SU-DHL-6 (cell line): Measurements from ENCODE around the gene FBXL16.

Experiments used
- H2AFZ ChIP-seq: fragments of 200-600 bp; sonication (generic); 2 replicates; pipeline ENCODE4 v1.6.1; 2014; ENCODE audit warnings: low read depth, mild to moderate bottlenecking, moderate library complexity, mixed read lengths, antibody characterized with exemption, low read length; ENCODE audit not compliant: severe bottlenecking
- H3F3A ChIP-seq: fragments of 200-600 bp; shearing (Covaris generic); 2 replicates; pipeline ENCODE4 v1.6.0; 2016; ENCODE audit warnings: antibody characterized with exemption, mild to moderate bottlenecking; ENCODE audit not compliant: insufficient read depth
- H3K27ac ChIP-seq: fragments of 200-600 bp; sonication (generic); 2 replicates; pipeline ENCODE4 v1.5.1; 2016; ENCODE audit warnings: low read depth, mild to moderate bottlenecking, low read length, moderate library complexity, mixed read lengths
- H3K27me3 ChIP-seq: fragments of 200-600 bp; sonication (generic), shearing (Covaris generic); 2 replicates; pipeline ENCODE4 v1.6.0; 2014; ENCODE audit warnings: mild to moderate bottlenecking, low read length
- H3K36me3 ChIP-seq: fragments of 200-600 bp; sonication (generic); 2 replicates; pipeline ENCODE4 v1.6.1; 2014; ENCODE audit warnings: mild to moderate bottlenecking, low read length, mixed read lengths
- H3K4me2 ChIP-seq: fragments of 300-600, 200-600 bp; shearing (Covaris generic), sonication (generic); 2 replicates; pipeline ENCODE4 v1.6.0; 2014; ENCODE audit warnings: low read length, low read depth, mild to moderate bottlenecking; ENCODE audit not compliant: poor library complexity, severe bottlenecking
- H3K4me3 ChIP-seq: fragments of 200-600 bp; sonication (generic); 2 replicates; pipeline ENCODE4 v1.5.1; 2014; ENCODE audit warnings: antibody characterized with exemption, low read length, mild to moderate bottlenecking, mixed read lengths; ENCODE audit not compliant: insufficient read depth, poor library complexity, severe bottlenecking
- H3K79me2 ChIP-seq: fragments of 200-600 bp; sonication (generic); 2 replicates; pipeline ENCODE4 v1.6.1; 2014; ENCODE audit warnings: mild to moderate bottlenecking, low read length, moderate library complexity; ENCODE audit not compliant: insufficient read depth
- H3K9ac ChIP-seq: fragments of 200-600 bp; sonication (generic); 2 replicates; pipeline ENCODE4 v1.7.0; 2014; ENCODE audit warnings: mild to moderate bottlenecking, low read length
- H3K9me2 ChIP-seq: fragments of 200-600 bp; sonication (generic); replicated peaks from 2 replicates; pipeline ENCODE4 v1.6.1; 2014; ENCODE audit warnings: low read length; ENCODE audit not compliant: insufficient read depth
- H3K9me3 ChIP-seq: fragments of 200-600 bp; sonication (generic); 2 replicates; pipeline ENCODE4 v1.6.1; 2014; ENCODE audit warnings: low read length, mixed read lengths; ENCODE audit not compliant: insufficient read depth
- H4K20me1 ChIP-seq: fragments of 200-600 bp; sonication (generic); 2 replicates; pipeline ENCODE4 v1.6.1; 2014; ENCODE audit warnings: low read depth, mild to moderate bottlenecking, antibody characterized with exemption, low read length, moderate library complexity, mixed read lengths
- EZH2phosphoT487 ChIP-seq: fragments of 200-600 bp; sonication (generic), shearing (Covaris generic); conservative IDR thresholded peaks from 2 replicates; pipeline ENCODE4 v1.6.1; 2018; ENCODE audit warnings: mild to moderate bottlenecking, antibody characterized with exemption, low read length, moderate library complexity, mixed read lengths
- TF ChIP-seq, protein P1 (sequence below): fragments of 200-600 bp; sonication (generic); IDR thresholded peaks from one replicate; pipeline ENCODE4 v1.5.1; 2017; ENCODE audit warnings: antibody characterized with exemption, mild to moderate bottlenecking, low read length, moderate library complexity; ENCODE audit not compliant: insufficient read depth, poor library complexity, severe bottlenecking

Gene FBXL16

DNA sequence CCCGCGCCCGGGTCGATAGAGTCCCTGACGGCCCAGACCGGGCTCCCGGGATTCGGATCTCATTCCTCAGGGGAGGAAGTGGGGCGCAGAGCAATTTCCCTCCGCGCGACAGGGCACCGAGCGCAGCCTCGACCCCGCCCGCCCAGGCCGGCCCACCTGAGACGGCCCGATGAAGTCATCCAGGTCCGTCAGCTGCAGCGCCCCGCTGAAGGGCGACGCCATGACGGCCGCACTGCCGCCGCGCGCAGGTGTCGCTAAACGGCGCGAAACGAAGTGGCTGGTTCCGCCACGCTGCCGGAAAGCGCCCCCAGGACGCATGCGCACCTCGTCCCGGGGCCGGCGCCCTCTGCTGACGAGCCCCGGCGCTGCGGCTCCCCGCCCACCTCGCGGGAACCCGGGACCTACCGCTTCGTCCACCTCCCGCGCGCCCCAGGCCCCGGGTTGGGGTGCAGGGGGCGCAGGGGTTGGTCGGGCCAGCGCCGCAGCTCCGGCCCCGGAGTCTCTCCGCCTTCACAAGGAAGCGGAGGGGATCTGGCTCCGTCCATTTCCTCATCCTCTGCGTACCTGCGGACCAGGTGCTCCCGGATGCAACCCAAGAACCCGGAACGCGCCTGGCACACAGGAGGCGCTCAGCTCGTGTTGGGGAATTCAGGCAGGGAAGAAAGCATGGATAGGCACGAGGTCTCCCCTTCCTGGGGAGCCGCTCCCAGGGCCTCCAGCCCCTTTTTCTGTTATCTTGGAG lies 35.3 kb upstream of the FBXL16 start, which contains the start of gene CIAO3:
Gene CIAO3 (minus strand): TSS at position 234 of the 742 bp plus-strand sequence. CDS start 12 bp downstream, at position 222.
- TF ChIP-seq, protein P1, sequence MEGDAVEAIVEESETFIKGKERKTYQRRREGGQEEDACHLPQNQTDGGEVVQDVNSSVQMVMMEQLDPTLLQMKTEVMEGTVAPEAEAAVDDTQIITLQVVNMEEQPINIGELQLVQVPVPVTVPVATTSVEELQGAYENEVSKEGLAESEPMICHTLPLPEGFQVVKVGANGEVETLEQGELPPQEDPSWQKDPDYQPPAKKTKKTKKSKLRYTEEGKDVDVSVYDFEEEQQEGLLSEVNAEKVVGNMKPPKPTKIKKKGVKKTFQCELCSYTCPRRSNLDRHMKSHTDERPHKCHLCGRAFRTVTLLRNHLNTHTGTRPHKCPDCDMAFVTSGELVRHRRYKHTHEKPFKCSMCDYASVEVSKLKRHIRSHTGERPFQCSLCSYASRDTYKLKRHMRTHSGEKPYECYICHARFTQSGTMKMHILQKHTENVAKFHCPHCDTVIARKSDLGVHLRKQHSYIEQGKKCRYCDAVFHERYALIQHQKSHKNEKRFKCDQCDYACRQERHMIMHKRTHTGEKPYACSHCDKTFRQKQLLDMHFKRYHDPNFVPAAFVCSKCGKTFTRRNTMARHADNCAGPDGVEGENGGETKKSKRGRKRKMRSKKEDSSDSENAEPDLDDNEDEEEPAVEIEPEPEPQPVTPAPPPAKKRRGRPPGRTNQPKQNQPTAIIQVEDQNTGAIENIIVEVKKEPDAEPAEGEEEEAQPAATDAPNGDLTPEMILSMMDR, result peak; percentile 81
- TF ChIP-seq EZH2phosphoT487, result no peak
- Histone ChIP-seq H3K36me3 (no peaks in the 10 kb centered on the region), H3K4me2 (peak within 1 kb of the TSS; percentile 96), H3K79me2 (peaks cover 9% of the 10 kb centered on the region; the same call in 1 of the 2 replicates), H2AFZ (peak within 1 kb of the TSS; percentile 98), H3K27me3 (no peaks in the 10 kb centered on the region), H3K27ac (peak within 1 kb of the TSS; percentile 61), H3K9me3 (no peaks in the 10 kb centered on the region), H4K20me1 (no peaks in the 10 kb centered on the region), H3F3A (peaks cover 13% of the 10 kb centered on the region), H3K9ac (peak within 1 kb of the TSS; percentile 95), H3K4me3 (peak within 1 kb of the TSS; percentile 98), H3K9me2 (no peaks in the 10 kb centered on the region)

DNA sequence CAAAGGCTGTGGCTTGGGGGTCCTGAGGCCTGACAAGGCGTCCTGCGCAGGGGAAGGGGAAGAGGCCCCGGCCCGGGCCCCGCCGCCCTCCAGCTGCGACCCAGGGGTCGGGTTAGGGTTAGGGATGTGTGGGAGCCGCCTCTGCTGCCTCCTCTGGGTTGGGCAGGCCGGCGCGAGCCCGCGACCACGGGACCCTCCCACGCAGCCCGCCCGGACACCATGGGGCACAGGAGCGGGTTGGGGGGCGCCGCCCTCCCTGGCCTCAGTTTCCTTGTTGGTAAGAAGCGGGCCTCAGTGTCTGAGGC lies 34.8 kb upstream of the FBXL16 start:
- H3K4me2 ChIP-seq, result peak overlapping the region; percentile 84
- peaks cover 9% of the 10 kb centered on the region; the same call in 1 of the 2 replicates for H3K79me2 ChIP-seq
- no peaks in the 10 kb centered on the region for H4K20me1 ChIP-seq
- no peaks in the 10 kb centered on the region for H3K27me3 ChIP-seq
- H2AFZ ChIP-seq, result no peak overlapping the region
- H3K27ac ChIP-seq, result peak overlapping the region; percentile 61
- H3F3A ChIP-seq, result peaks cover 13% of the 10 kb centered on the region
- TF ChIP-seq EZH2phosphoT487, result no peak
- TF ChIP-seq, protein P1, result no peak
- no peaks in the 10 kb centered on the region for H3K36me3 ChIP-seq
- peak overlapping the region; percentile 96 for H3K4me3 ChIP-seq
- no peaks in the 10 kb centered on the region for H3K9me3 ChIP-seq
- H3K9ac ChIP-seq, result peak overlapping the region; percentile 95
- H3K9me2 ChIP-seq, result no peaks in the 10 kb centered on the region

DNA sequence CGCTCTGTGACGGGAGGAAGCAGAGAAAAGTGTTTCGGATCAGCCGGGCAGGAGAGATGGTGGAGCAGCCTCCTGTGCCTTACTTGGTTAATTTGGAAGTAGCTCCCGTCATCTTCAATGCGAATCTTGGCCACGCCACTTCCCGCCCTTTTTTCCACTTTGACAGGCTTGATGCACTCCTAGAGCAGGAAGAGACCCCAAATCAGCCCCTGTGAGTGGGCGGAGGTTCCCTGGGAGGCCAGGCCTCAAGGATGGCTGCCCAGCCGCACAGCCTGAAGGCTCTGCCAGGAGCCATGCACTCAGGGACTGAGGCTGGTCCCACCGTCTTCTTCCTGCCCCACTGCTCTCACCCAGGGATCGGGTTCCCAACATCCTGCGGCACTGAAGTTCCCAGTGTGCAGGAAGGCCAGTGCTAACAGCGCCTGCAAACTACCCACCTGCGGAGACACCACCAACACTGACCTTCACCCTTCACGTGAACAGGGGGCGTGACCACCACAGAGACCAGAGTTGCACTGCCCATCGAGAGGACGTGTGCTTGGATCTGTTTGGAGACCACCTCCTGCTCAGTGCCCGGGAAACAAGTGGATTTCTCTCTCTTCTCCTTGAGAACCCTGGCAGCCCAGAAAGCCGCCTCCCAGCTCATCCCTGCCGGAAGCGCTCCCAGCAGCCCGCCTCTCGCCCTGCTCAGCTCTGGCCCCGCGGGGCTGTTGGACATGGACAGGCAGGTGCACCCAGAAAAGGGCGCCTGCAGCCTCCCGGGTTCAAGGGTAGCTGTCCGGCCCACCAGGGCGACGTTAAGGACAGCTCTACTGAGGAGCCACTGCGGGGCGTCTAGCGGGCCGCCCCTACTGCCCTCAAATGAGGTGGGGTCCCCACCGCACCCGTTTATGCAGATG lies 34.2 kb upstream of the FBXL16 start:
- no peaks in the 10 kb centered on the region for H3K9me3 ChIP-seq
- TF ChIP-seq EZH2phosphoT487, result no peak
- TF ChIP-seq, protein P1, result no peak
- peak overlapping the region; percentile 95 for H3K9ac ChIP-seq
- H3K9me2 ChIP-seq, result no peaks in the 10 kb centered on the region
- no peak overlapping the region for H2AFZ ChIP-seq
- H3K27me3 ChIP-seq, result no peaks in the 10 kb centered on the region
- H3F3A ChIP-seq, result peaks cover 13% of the 10 kb centered on the region
- peak overlapping the region; percentile 95 for H3K27ac ChIP-seq
- peak overlapping the region; percentile 96 for H3K4me3 ChIP-seq
- peak overlapping the region; percentile 84 for H3K4me2 ChIP-seq
- no peaks in the 10 kb centered on the region for H4K20me1 ChIP-seq
- peaks cover 9% of the 10 kb centered on the region; the same call in 1 of the 2 replicates for H3K79me2 ChIP-seq
- no peaks in the 10 kb centered on the region for H3K36me3 ChIP-seq
